Measurements from ENCODE around the gene C17orf107.
A peak's percentile ranks its signal among the peaks of the same experiment; 100 is the strongest.

DNA sequence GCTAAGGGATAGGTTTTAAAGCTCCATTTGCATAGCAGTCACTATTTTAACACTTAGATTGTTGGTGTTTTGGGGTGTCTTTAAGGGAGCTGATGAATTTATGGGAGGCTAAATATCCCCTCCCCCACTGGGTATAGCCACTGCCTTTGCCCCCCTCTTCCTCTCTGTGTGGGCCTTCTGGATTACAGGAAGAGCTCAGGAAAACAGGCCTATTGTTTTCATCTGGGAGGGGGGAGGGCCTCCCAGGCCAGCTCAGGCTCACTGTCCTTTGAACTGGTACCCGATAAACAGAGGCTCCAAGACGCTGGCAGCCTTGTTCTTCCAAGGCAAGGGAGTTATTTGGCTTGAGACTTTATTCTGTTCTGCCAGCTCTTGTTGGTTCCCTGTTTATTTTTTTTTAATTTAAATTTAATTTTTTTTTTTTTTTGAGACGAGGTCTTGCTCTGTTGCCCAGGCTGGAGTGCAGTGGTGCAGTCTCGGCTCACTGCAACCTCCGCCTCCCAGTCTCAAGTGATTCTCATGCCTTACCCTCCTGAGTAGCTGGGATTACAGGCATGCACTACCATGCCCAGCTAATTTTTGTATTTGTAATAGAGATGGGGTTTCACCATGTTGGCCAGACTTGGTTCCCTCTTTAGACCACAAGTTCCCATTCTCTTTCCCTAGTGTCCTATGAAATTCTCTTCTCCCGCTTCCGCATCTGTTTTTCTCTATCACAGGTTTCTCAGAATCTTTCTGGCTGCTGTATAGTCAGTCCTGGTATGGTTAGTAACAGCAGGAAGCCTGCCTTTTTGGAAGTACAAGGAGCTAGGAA, 41.1 kb upstream of the C17orf107 start:
- TF ChIP-seq POLR2AphosphoS5 (IDR thresholded peaks at IDR 0.05; ENCODE audit: low read depth, low read length) (no peak), RCOR1 (IDR thresholded peaks at IDR 0.05; ENCODE audit: low read length) (no peak), TEAD4 (IDR thresholded peaks at IDR 0.05; ENCODE audit: borderline replicate concordance, insufficient read depth) (no peak), TAF1 (IDR thresholded peaks at IDR 0.05; ENCODE audit: borderline replicate concordance, low read depth, low read length) (no peak), FOSL2 (IDR thresholded peaks at IDR 0.05; ENCODE audit: borderline replicate concordance, low read depth) (no peak), RXRA (IDR thresholded peaks at IDR 0.05; ENCODE audit: borderline replicate concordance, low read depth) (no peak), RAD21 (IDR thresholded peaks at IDR 0.05; ENCODE audit: low read length) (no peak), TCF12 (IDR thresholded peaks at IDR 0.05) (peak; percentile 42; the same call in 1 of the 2 replicates), EP300 (IDR thresholded peaks at IDR 0.05; ENCODE audit: borderline replicate concordance in 1 of 2, low read depth in 1 of 2, low read length in 1 of 2) (peak in 1 of 2 experiments; percentile 14; a peak in 1 of 4 replicates)
- TF ChIP-seq, protein P1, sequence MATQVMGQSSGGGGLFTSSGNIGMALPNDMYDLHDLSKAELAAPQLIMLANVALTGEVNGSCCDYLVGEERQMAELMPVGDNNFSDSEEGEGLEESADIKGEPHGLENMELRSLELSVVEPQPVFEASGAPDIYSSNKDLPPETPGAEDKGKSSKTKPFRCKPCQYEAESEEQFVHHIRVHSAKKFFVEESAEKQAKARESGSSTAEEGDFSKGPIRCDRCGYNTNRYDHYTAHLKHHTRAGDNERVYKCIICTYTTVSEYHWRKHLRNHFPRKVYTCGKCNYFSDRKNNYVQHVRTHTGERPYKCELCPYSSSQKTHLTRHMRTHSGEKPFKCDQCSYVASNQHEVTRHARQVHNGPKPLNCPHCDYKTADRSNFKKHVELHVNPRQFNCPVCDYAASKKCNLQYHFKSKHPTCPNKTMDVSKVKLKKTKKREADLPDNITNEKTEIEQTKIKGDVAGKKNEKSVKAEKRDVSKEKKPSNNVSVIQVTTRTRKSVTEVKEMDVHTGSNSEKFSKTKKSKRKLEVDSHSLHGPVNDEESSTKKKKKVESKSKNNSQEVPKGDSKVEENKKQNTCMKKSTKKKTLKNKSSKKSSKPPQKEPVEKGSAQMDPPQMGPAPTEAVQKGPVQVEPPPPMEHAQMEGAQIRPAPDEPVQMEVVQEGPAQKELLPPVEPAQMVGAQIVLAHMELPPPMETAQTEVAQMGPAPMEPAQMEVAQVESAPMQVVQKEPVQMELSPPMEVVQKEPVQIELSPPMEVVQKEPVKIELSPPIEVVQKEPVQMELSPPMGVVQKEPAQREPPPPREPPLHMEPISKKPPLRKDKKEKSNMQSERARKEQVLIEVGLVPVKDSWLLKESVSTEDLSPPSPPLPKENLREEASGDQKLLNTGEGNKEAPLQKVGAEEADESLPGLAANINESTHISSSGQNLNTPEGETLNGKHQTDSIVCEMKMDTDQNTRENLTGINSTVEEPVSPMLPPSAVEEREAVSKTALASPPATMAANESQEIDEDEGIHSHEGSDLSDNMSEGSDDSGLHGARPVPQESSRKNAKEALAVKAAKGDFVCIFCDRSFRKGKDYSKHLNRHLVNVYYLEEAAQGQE (IDR thresholded peaks at IDR 0.05; ENCODE audit: low read depth, low read length), result no peak
- TF ChIP-seq, protein P2, sequence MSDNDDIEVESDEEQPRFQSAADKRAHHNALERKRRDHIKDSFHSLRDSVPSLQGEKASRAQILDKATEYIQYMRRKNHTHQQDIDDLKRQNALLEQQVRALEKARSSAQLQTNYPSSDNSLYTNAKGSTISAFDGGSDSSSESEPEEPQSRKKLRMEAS (IDR thresholded peaks at IDR 0.05; ENCODE audit: low read depth), result no peak
- TF ChIP-seq, protein P3, sequence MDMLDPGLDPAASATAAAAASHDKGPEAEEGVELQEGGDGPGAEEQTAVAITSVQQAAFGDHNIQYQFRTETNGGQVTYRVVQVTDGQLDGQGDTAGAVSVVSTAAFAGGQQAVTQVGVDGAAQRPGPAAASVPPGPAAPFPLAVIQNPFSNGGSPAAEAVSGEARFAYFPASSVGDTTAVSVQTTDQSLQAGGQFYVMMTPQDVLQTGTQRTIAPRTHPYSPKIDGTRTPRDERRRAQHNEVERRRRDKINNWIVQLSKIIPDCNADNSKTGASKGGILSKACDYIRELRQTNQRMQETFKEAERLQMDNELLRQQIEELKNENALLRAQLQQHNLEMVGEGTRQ (IDR thresholded peaks at IDR 0.05; ENCODE audit: borderline replicate concordance, low read depth, low read length), result no peak
- TF ChIP-seq, protein P4, sequence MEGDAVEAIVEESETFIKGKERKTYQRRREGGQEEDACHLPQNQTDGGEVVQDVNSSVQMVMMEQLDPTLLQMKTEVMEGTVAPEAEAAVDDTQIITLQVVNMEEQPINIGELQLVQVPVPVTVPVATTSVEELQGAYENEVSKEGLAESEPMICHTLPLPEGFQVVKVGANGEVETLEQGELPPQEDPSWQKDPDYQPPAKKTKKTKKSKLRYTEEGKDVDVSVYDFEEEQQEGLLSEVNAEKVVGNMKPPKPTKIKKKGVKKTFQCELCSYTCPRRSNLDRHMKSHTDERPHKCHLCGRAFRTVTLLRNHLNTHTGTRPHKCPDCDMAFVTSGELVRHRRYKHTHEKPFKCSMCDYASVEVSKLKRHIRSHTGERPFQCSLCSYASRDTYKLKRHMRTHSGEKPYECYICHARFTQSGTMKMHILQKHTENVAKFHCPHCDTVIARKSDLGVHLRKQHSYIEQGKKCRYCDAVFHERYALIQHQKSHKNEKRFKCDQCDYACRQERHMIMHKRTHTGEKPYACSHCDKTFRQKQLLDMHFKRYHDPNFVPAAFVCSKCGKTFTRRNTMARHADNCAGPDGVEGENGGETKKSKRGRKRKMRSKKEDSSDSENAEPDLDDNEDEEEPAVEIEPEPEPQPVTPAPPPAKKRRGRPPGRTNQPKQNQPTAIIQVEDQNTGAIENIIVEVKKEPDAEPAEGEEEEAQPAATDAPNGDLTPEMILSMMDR (IDR thresholded peaks at IDR 0.05), result no peak
